ENCODE results near the gene SSU72.
"Not testable (repeated sequence)": the region's sequence is repeated elsewhere in the genome, so short reads cannot be mapped to it uniquely, and the experiment has no call there.

GRCh38 chr1:1512425-1512824 is 62.2 kb downstream of the SSU72 start:
- TF ChIP-seq CTCF, POLR2A (IDR thresholded peaks at IDR 0.05): not testable (repeated sequence)
